Stimulated activated CD4-positive, alpha-beta T cell treated with anti-CD3 and anti-CD28 coated beads, Interleukin-1b, Interleukin-23, amount 100 ng/mL, for 4 hours (primary cell): ENCODE data around the gene ACTR6.

Source experiments
- DNase-seq, 2 donors: peaks; one replicate each; pipeline ENCODE4 v3.0.0-alpha.2; 2020; ENCODE audit warnings: low read depth in 2 of 2

ACTR6 gene

DNA sequence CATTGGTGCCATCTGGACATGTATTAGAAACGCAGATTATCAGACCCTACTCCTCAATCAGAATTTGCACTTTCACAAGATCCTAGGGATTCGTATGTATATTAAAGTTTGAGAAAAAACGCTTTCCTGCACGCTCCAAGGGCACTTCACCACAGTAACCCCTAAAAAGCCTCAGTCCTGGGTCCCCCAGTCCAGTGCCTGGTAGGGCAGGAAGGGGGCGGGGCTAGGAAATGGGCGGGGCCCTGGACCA, 65.9 kb downstream of the ACTR6 start:
- peak; percentile 84 to 98 for DNase-seq

DNA sequence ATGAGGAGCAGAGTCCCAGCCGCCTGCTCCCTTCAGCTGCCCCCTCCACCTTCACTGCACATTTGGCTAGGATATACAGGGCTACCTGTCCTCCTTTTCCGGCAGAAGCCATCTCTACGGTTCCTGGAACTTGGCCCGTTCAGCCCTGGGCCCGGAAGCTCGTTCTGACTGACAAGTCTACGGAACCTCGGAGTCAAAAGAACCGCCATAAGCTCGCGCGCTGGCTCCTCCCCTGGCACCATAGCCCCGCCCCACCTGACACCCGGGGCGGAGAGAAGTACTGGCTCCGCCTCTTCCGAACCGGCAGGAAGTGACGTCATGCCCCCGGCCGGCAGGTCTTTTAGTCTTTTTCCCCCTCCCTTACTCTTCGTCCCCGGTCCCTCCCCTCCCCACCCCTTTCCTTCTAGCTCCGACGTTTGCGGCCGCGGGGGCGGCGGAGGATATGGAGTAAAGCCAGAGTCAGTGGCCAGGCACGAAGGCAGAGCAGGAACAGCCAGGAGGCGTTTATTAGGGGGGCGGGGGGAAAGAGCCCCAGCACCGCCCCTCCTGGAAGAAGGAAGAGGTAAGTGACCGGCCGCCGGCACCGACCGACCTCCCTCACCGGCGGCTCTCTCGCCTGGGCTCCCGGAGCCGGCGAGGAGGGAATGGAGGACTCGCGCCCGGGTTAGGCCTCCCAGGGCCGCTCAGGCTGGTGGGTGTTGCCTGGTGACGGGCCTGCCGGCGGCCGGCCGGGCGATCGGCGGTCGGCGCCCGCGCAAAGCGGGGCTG, 66.4 kb downstream of the ACTR6 start, which contains the start of the genes DEPDC4 and SCYL2:
Gene DEPDC4 (minus strand): TSS at position 245 of the 768 bp plus-strand sequence. CDS start 3 bp downstream, at position 242.
Gene SCYL2 (plus strand): TSS at position 343 of the 768 bp plus-strand sequence. CDS start 15,794 bp downstream, outside the sequence.
- DNase-seq: peak; percentile 87 to 92

DNA sequence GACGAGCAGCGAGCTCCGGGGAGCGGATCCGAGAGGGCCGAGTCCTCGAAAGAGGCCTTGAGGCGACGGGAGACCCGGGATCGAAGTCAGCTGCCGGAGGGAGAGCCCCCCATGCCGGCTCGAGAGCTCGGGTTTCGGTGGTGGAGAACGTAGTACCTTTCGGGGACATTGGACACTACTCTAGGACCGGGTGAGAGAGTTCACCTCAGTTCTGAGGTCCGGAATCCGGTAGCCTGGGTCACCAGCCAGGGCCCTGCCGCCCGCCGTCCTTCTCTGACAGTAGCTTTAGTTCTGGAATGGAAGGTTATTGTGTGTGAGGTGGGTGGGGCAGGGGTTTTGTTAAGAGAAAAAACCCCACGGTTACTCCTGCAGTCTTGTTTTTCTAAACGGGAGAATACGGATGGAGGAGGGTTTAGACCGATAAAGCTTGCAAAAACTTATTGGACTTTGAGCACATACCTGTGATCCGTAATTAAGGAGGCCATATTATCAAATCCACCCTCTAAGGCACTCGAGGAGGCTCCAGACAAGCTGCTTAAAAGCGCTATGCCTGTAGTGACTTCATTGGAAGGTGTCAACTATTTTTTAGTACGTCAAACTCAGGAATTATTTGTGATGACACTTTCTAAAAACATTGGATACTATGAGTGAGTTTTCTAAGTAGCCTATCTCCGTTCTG, 67.1 kb downstream of the ACTR6 start:
- peak in 1 of 2 donors; percentile 6 for DNase-seq

DNA sequence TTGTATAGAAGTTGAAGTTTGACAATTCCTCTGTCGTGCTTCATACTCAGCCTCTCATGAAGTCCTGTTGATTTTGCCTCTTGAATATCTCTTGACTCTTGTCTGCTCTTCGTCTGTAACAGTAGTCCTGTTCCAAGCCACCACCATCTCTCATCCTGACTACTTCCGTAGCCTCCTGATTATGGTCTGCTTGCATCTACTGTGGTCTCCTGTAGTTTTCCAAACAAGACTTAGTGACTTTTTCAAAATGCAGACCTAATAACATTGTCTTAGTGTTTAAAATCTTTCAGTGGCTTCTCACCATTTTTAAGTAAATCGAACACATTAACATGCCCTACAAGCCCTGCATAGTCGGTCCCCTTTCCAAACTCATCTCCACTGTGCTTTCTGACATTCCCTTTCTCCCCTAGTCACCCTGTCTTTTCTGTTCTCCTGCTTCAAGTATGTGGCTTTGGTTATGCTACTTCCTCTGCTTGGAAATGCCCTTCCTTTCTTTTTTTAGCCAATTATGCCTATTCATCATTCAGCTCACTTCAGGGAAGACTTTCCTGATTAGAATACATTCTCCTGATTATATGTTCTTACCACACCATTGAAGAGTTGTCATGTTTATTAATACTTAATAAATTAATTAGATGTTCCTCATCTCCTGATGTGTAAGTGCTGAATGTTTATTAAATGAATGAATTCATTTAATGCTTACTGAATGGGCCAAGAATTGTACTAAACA, 68.4 kb downstream of the ACTR6 start:
- DNase-seq: no peak

DNA sequence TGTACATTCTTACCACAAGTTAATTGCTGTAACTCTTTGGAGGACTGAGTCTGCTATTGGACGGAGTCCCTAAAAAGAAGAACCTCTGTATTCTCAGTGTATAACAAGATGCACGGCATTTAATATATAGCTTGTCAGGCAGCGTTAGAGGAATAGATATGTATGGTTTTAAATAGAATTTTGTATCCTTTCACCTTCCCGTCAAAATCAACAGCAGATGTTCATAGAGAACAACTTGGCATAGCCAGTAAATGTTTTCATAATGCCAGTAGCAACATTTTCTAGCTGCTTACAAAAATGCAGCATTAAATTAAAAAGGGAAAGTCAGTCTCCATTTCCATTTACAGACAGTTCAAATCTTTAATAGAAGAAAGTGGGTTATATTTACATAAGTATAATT, 73.2 kb downstream of the ACTR6 start:
- no peak for DNase-seq
